Measurements from ENCODE around the gene VAMP8.

VAMP8 gene

DNA sequence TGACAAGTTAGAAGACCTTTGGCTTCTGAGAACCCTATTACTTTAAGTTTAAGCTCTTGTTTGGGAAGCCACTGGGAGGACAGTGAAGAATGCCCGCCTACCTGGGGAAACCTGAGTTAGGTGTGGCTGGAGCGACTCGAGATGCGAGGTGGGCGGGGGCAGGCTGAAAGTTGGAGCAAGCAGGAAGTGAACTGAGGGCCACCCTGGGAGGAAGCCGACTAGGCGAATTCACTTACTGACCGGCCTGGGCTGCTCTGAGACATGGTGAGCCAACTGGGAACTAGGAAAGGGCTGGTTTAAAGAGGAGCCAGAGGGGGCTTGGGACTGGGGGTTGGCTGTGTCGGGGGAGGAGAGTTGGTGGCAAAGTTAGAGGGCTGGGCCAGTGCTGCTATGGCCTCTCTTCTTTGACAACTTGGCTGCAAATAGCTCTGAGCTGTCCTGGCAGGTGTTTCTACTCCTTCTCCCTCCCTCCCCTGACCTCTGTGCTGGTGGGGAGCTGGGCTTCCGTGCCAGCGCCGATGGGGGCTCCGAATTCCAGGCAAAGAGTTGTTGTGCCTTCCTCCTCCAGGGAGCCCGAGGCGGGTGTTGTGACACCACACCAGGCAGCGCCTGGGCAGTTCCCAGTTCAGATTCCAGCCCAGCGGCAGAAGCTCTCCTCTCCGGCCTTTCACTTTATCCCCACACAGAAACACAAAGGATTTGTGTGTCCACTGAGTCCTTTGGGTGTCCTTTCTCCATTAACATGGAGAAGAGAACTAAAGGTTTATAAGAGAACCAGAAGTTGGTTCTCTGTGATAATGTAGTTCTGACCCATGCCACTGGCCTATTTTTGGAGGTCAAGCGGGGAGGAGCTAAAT, at the start of gene VAMP8:
Gene VAMP8, plus strand, starts transcription at position 201 of the 857 bp plus-strand sequence. Its CDS starts 61 bp downstream, at position 262.
- TF ChIP-seq, protein P1, sequence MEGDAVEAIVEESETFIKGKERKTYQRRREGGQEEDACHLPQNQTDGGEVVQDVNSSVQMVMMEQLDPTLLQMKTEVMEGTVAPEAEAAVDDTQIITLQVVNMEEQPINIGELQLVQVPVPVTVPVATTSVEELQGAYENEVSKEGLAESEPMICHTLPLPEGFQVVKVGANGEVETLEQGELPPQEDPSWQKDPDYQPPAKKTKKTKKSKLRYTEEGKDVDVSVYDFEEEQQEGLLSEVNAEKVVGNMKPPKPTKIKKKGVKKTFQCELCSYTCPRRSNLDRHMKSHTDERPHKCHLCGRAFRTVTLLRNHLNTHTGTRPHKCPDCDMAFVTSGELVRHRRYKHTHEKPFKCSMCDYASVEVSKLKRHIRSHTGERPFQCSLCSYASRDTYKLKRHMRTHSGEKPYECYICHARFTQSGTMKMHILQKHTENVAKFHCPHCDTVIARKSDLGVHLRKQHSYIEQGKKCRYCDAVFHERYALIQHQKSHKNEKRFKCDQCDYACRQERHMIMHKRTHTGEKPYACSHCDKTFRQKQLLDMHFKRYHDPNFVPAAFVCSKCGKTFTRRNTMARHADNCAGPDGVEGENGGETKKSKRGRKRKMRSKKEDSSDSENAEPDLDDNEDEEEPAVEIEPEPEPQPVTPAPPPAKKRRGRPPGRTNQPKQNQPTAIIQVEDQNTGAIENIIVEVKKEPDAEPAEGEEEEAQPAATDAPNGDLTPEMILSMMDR (IDR thresholded peaks at IDR 0.05; ENCODE audit: low read depth, low read length, missing control alignments), result no peak
- peak within 1 kb of the TSS; percentile 52 for H3K4me3 ChIP-seq (ENCODE audit: low read depth, low read length)
- DNase-seq (ENCODE audit: low read depth), result peak; percentile 41

DNA sequence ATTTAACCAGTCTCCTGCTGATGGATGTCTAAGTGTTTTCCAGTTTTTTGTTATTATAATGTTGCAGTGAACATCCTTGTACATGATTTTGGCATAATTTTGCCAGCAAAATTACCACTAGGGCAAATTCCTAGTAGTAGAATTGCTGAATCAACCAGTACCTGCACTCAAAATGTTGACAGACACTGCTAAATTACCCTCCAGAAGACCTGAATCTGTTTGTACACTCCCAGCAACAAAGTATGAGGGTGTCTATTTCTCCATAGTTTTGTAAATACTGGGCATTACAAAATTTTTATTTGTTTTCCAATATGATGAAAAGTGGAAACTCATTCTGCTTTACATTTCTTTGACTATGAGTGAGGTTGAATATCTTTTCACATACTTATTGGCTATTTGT, 49.6 kb upstream of the VAMP8 start:
- H3K4me3 ChIP-seq (ENCODE audit: low read depth, low read length), result no peak overlapping the region
- TF ChIP-seq, protein P1 (IDR thresholded peaks at IDR 0.05; ENCODE audit: low read depth, low read length, missing control alignments), result no peak
- DNase-seq (ENCODE audit: low read depth), result no peak

DNA sequence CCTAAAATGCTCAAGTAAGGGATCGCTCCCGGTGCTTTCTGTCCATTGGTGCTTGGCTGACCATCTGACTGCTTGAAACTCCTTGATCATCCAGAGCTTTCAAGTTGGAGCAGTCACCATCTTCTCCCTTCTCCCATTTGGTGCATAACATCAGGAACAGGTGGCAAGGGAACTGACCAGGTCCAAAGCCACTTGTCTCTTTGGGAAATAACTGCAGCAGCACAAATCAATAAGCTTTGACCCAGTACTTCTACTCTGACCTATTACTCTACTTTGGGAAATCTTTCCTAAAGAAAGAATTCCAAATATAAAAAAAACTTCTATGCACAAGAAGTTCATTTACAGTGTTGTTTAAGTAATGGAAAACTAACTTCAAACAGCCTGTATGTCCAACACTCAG, 49.0 kb upstream of the VAMP8 start:
- no peak for DNase-seq (ENCODE audit: low read depth)
- TF ChIP-seq, protein P1 (IDR thresholded peaks at IDR 0.05; ENCODE audit: low read depth, low read length, missing control alignments), result no peak
- H3K4me3 ChIP-seq (ENCODE audit: low read depth, low read length), result no peak overlapping the region

DNA sequence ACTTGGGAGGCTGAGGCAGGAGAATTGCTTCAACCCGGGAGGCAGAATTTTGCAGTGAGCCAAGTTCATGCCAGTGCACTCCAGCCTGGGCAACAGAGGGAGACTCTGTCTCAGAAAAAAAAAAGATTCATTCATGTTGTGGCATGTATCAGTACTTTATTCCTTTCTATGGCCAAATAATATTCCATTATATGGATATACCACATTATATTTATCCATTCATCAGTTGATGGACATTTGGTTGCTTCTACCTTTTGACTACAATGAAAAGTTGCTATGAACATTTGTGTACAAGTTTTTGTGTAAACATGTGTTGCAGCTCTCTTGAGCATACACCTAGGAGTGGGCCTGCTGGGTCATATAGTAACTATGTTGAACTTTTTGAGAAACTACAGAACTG, 47.6 kb upstream of the VAMP8 start:
- TF ChIP-seq, protein P1 (IDR thresholded peaks at IDR 0.05; ENCODE audit: low read depth, low read length, missing control alignments), result no peak

GRCh38 chr2:85531589-85531988, 45.8 kb upstream of the VAMP8 start:
- TF ChIP-seq, protein P1 (IDR thresholded peaks at IDR 0.05; ENCODE audit: low read depth, low read length, missing control alignments), result no peak
- no peak for DNase-seq (ENCODE audit: low read depth)

More for the DNA sequence above, 47.6 kb upstream of the VAMP8 start:
- no peak overlapping the region for H3K4me3 ChIP-seq (ENCODE audit: low read depth, low read length)
- DNase-seq (ENCODE audit: low read depth), result no peak

DNA sequence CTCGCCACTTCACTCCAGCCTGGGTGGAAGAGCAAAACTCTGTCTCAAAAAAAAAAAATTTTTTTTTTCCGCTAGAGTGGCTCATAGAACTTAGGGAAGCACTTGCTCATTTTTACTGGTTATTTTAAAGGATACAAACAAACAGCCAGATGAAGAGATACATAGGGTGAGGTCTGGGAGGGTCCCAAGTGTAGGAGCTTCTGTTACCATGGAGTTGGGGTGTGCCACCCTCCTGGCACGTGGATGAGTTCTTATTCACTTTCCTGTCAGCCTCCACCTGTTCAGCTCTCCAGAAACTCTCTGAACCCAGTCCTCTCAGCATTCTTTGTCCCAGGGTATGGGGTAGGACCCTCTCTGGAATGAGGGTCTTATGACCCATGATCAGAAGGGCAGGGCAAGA, 43.3 kb upstream of the VAMP8 start:
- TF ChIP-seq, protein P1 (IDR thresholded peaks at IDR 0.05; ENCODE audit: low read depth, low read length, missing control alignments), result no peak
- no peak for DNase-seq (ENCODE audit: low read depth)
- H3K4me3 ChIP-seq (ENCODE audit: low read depth, low read length), result no peak overlapping the region

More at GRCh38 chr2:85531589-85531988, 45.8 kb upstream of the VAMP8 start:
- no peak overlapping the region for H3K4me3 ChIP-seq (ENCODE audit: low read depth, low read length)

DNA sequence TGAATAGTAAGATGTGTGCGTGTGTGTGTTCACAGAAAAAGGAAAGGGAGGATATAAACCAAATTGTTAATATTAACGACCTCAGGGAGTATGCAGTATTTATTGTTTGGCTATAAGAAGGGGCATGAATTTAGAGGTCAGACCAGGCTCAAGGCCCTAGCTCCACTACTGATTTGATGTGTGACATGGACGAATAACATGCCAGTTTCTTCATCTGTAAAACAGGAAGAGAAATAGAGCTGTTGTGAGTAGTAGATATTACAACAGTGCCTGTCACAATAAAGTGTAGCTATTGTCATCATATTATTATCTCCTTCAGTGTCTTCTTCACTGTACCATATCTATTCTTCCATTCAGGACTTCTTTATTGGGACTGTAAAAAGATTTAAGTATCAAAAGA, 42.5 kb upstream of the VAMP8 start:
- no peak for DNase-seq (ENCODE audit: low read depth)
- TF ChIP-seq, protein P1 (IDR thresholded peaks at IDR 0.05; ENCODE audit: low read depth, low read length, missing control alignments), result no peak
- H3K4me3 ChIP-seq (ENCODE audit: low read depth, low read length), result no peak overlapping the region

All from GM12864 (cell line).